Transverse colon (tissue), 4 donors: ENCODE measurements around the gene RESP18. TPM values are rescaled to one million over a fixed set of nuclear protein-coding genes. Genes with fewer than 3 reads are reported as not detected.

Experiments used
- DNase-seq: peaks from one replicate; pipeline ENCODE4 v3.0.0-alpha.2; 2019
- H3K27ac ChIP-seq, 4 donors: fragments of 200-600 bp; sonication (generic); 2 replicates each; pipeline ENCODE4 v1.5.1; 2016 to 2018; ENCODE audit warnings: inconsistent platforms in 4 of 4
- H3K27me3 ChIP-seq: fragments of 200-600 bp; sonication (generic); 2 replicates; pipeline ENCODE4 v1.5.1; 2017; ENCODE audit warnings: inconsistent platforms
- H3K36me3 ChIP-seq, 4 donors: fragments of 200-600 bp; sonication (generic); 2 replicates each; pipeline ENCODE4 v1.5.1; 2017 to 2019; ENCODE audit warnings: inconsistent platforms in 4 of 4
- H3K4me1 ChIP-seq, 4 donors: fragments of 200-600 bp; sonication (generic); 2 replicates each; pipeline ENCODE4 v1.5.1; 2017 to 2020; ENCODE audit warnings: inconsistent platforms in 4 of 4
- H3K4me3 ChIP-seq, 4 donors: fragments of 200-600 bp; sonication (generic); 1 replicate in 1 of 4; 2 replicates in 3 of 4; pipeline versions ENCODE4 v1.5.1 to v1.6.1; 2017 to 2019; ENCODE audit warnings: inconsistent platforms in 4 of 4
- H3K9me3 ChIP-seq, 2 donors: fragments of 200-600 bp; sonication (generic); 2 replicates each; pipeline ENCODE4 v1.5.1; 2017 to 2019; ENCODE audit warnings: inconsistent platforms in 2 of 2
- EP300 ChIP-seq: sonication (generic); formaldehyde crosslinking; IDR thresholded peaks from one replicate; pipeline ENCODE4 v1.6.1; 2017; ENCODE audit warnings: antibody characterized with exemption, low read depth
- POLR2A ChIP-seq: fragments of 450-650 bp; IDR thresholded peaks from one replicate; pipeline ENCODE4 v1.6.1; 2016; ENCODE audit warnings: antibody characterized with exemption, mild to moderate bottlenecking, moderate library complexity
- POLR2AphosphoS5 ChIP-seq, 3 donors: sonication (generic); formaldehyde crosslinking; IDR thresholded peaks; one replicate each; pipeline ENCODE4 v1.6.1; 2016; ENCODE audit warnings: antibody characterized with exemption in 3 of 3
- WGBS, 2 donors: methylation state at CpG; one replicate each; pipeline ENCODE4 v1.1.5; 2018; ENCODE audit warnings: low coverage in 1 of 2; 5-methylcytosine and 5-hydroxymethylcytosine counted together
- in situ Hi-C, 4 donors: fragments of 200-750 bp; cut with MboI; loops; one replicate each; pipeline versions ENCODE4 v1.15.0 to v1.15.1; 2017; ENCODE audit warnings: low sequenced_read_pairs in 3 of 4, low pct_ligation_motif_present in 1 of 4, low pct_unique_long_range_greater_than_20kb in 1 of 4
- intact Hi-C: fragments of 100-400 bp; cut with DNase I; formaldehyde crosslinking; loops from one replicate; pipeline ENCODE4 v1.15.1; 2023; ENCODE audit warnings: low total_unique reads
- total RNA-seq, 4 donors: library from RNA; depleted of rRNA; stranded (reverse); fragments of >200 nt; gene quantifications; one replicate each; pipeline ENCODE4 v1.1.0, GENCODE V29; 2016
- TF ChIP-seq, protein P1 (sequence below), 5 experiments: fragments of 200-600 bp in 3 of 5; fragments of 450-650 bp in 2 of 5; sonication (generic) in 3 of 5; IDR thresholded peaks; 1 replicate in 2 of 5; 2 replicates in 3 of 5; pipeline ENCODE4 v1.5.1; 2016 to 2017; ENCODE audit warnings: antibody characterized with exemption in 5 of 5, inconsistent platforms in 3 of 5, mild to moderate bottlenecking in 2 of 5, moderate library complexity in 1 of 5

The RESP18 gene
- total RNA-seq, 4 donors from 2014 or later: not detected

DNA sequence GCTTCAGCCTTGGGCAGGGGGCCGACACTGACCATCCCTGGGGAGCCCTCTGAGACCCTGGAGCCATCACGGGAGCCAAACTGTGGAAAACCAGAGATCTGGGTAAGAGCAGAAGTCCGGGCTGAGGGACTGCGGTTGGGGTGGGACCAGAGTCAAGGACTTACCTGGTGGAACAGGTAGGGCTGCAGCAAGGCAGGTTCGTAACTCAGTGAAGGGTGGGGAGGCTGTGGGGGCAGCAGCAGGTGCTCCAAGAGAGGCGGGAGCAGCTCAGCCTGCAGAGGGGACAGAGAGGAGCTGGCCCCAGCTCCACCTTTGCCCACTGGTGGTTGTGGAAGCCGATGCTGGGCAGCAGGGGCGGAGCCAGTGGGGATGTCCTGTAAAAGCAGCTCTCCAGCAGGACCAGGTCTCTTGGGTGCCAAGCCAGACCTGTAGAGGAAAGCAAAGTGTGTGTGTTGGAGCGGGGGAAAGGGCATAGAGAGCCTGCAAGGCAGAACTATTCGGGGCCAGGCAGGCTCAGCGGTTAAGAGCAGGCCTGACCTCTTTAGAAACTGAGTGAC, 30.1 kb downstream of the RESP18 start:
- Histone ChIP-seq H3K36me3 (no peaks in the 10 kb centered on the region), H3K27me3 (peaks cover 61% of the 10 kb centered on the region), H3K9me3 (no peaks in the 10 kb centered on the region), H3K27ac (no peak overlapping the region), H3K4me3 (no peak overlapping the region), H3K4me1 (peaks cover 0 to 5% (median 3%) of the 10 kb centered on the region in 4 donors)
- no peak for DNase-seq
- intact Hi-C loops (loop anchor here (5.0 kb wide), 1 partner anchor 245 kb away; no protein-coding TSS in a partner anchor), in situ Hi-C loops (loop anchor here in 3 of 4 donors (10.0 to 25.0 kb wide), 2 partner anchors 148 to 265 kb away; partner anchors contain the start of gene CFAP65 (in 2 of the 3))
- WGBS, 2 donors: 55 to 65% methylated on average over 5 to 11 of the region's 11 CpGs
- TF ChIP-seq POLR2AphosphoS5 (IDR thresholded peaks at IDR 0.05) (no peak), POLR2A (no peak), EP300 (no peak)
- TF ChIP-seq, protein P1, sequence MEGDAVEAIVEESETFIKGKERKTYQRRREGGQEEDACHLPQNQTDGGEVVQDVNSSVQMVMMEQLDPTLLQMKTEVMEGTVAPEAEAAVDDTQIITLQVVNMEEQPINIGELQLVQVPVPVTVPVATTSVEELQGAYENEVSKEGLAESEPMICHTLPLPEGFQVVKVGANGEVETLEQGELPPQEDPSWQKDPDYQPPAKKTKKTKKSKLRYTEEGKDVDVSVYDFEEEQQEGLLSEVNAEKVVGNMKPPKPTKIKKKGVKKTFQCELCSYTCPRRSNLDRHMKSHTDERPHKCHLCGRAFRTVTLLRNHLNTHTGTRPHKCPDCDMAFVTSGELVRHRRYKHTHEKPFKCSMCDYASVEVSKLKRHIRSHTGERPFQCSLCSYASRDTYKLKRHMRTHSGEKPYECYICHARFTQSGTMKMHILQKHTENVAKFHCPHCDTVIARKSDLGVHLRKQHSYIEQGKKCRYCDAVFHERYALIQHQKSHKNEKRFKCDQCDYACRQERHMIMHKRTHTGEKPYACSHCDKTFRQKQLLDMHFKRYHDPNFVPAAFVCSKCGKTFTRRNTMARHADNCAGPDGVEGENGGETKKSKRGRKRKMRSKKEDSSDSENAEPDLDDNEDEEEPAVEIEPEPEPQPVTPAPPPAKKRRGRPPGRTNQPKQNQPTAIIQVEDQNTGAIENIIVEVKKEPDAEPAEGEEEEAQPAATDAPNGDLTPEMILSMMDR (IDR thresholded peaks at IDR 0.05): no peak

- Histone ChIP-seq H3K27me3 (peaks cover 43% of the 10 kb centered on the region), H3K36me3 (no peaks in the 10 kb centered on the region), H3K27ac (no peak overlapping the region), H3K9me3 (no peaks in the 10 kb centered on the region), H3K4me3 (no peak overlapping the region), H3K4me1 (peaks cover 3 to 9% (median 4%) of the 10 kb centered on the region in 4 donors)
- in situ Hi-C loops (loop anchor here in 3 of 4 donors (10.0 to 25.0 kb wide), 2 partner anchors 145 to 263 kb away; partner anchors contain the start of gene CFAP65 (in 2 of the 3)), intact Hi-C loops (loop anchor here (5.0 kb wide), 1 partner anchor 243 kb away; no protein-coding TSS in a partner anchor)
- WGBS, 2 donors: 67% methylated on average over 5 of the region's 5 CpGs; no CpG with 5 or more reads in 1 of the 2 donors
- no peak for TF ChIP-seq EP300
- TF ChIP-seq, protein P1 (IDR thresholded peaks at IDR 0.05): no peak
- no peak for TF ChIP-seq POLR2AphosphoS5 (IDR thresholded peaks at IDR 0.05)
- no peak for TF ChIP-seq POLR2A
- DNase-seq: no peak
Observed at GRCh38 chr2:219300022-219300421, 32.5 kb downstream of the RESP18 start.

GRCh38 chr2:219299372-219299760, 33.2 kb downstream of the RESP18 start:
- no peak for DNase-seq
- peaks cover 43% of the 10 kb centered on the region for H3K27me3 ChIP-seq
- WGBS, 2 donors: 75% methylated on average over 6 of the region's 6 CpGs; no CpG with 5 or more reads in 1 of the 2 donors

More at GRCh38 chr2:219299372-219299760, 33.2 kb downstream of the RESP18 start:
- H3K4me3 ChIP-seq: no peak overlapping the region
- intact Hi-C loops (loop anchor here (10.0 kb wide), 1 partner anchor 75 kb away; the partner anchor contains the start of genes ANKZF1 and ATG9A), in situ Hi-C loops (loop anchor here (10.0 to 25.0 kb wide), 3 partner anchors 125 to 245 kb away; partner anchors contain the start of genes SLC23A3 (in 3 of the 4), CNPPD1 (in 2 of the 4), RETREG2 (in 2 of the 4) and NHEJ1 (in 1 of the 4))
- H3K27ac ChIP-seq: no peak overlapping the region
- no peaks in the 10 kb centered on the region for H3K36me3 ChIP-seq
- H3K9me3 ChIP-seq: no peaks in the 10 kb centered on the region
- TF ChIP-seq EP300 (no peak), POLR2A (no peak), POLR2AphosphoS5 (IDR thresholded peaks at IDR 0.05) (no peak)
- TF ChIP-seq, protein P1 (IDR thresholded peaks at IDR 0.05): no peak
- peaks cover 3 to 14% (median 9%) of the 10 kb centered on the region in 4 donors for H3K4me1 ChIP-seq
